Amniotic stem cell (primary cell): Measurements from ENCODE around the gene CYP4F11.
"Not testable (repeated sequence)": the region's sequence is repeated elsewhere in the genome, so short reads cannot be mapped to it uniquely, and the experiment has no call there.

Source experiments
- DNase-seq: peaks from one replicate; lab custom pipeline; 2025; lab: John Stamatoyannopoulos, UW

CYP4F11 gene

GRCh38 chr19:15874821-15875474 is 59.4 kb downstream of the CYP4F11 start:
- no peak for DNase-seq

GRCh38 chr19:15873771-15874170 is 60.6 kb downstream of the CYP4F11 start:
- DNase-seq = not testable (repeated sequence)

- no peak for DNase-seq
These were observed 62.8 kb downstream of the CYP4F11 start for GRCh38 chr19:15871570-15871969.

- DNase-seq = no peak
These were observed 64.5 kb downstream of the CYP4F11 start for GRCh38 chr19:15869873-15870272.

GRCh38 chr19:15869109-15869555 is 65.2 kb downstream of the CYP4F11 start:
- DNase-seq = no peak

GRCh38 chr19:15866636-15867035 is 67.7 kb downstream of the CYP4F11 start:
- no peak for DNase-seq

- no peak for DNase-seq
These were observed 69.5 kb downstream of the CYP4F11 start for GRCh38 chr19:15864824-15865223.

- DNase-seq = no peak
These were observed 71.1 kb downstream of the CYP4F11 start for GRCh38 chr19:15863272-15863671.

- no peak for DNase-seq
These were observed 71.9 kb downstream of the CYP4F11 start for GRCh38 chr19:15862444-15862843.
